ENCODE results near the gene MFAP3.
A peak's percentile ranks its signal among the peaks of the same experiment; 100 is the strongest.

The MFAP3 gene

DNA sequence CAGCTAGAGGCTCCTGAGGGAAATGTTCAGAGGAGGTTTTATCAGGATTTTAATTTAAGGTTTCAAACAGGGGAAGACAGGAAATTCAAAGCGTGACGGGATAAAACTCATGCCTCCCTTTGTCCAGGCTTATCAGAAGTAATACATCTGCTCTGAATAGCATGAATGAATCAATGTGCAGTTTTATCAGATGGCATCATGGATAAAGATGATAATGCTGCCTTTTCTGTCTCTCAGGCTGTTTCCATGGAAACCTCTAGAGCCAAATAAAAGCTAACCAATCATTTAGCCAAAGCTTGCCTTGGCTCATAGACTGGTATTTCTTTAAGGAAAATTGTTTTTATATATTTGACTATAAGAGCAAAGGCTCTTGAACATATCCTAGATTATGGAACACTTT is 16.4 kb downstream of the MFAP3 start:
- FAIRE-seq, result no peak

DNA sequence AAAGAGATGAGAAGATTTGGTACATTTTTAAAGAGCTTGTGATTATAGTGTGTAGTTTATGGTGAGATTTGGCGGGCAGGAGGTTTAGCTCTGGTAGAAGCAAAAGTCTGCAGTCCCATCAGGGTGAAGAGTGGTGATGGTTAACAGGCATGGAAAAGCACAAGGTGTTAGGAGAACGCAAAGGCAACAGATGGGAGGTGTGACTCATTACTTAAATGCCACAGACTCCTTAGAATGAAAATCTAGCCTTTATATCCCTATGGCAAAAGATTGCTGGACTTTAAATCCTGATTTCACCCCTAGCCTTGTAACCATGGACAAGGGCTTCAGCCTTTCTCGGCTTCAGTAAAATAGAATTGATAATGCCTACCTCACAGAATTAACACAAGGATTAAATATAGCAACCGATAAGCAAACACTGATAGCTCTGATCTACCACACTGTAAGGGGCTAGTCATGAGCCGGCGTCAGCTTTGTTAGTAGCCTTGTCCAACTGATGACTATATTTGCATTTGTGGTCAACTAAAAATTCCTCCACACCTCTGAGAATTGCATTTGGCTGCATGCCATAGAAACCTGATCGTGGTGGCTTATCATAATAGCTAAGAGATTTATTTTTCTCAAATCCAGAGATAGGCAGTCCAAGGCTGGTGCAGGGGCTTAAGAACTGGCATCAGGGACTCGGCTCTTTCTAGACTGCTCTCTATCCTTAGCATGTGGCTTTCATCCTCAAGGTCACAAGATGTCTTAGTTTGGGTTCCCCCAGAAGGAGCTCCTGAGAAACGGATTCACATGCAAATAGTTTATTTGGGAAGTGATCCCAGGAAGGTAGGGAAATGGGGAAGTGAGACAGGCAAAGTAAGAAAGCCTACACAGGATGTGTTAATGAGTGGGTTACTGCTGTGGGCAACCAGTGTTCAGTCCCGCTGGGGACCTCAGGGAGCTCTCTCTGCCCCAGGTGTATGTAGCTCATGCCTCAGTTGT is 19.6 kb downstream of the MFAP3 start:
- no peak for FAIRE-seq

DNA sequence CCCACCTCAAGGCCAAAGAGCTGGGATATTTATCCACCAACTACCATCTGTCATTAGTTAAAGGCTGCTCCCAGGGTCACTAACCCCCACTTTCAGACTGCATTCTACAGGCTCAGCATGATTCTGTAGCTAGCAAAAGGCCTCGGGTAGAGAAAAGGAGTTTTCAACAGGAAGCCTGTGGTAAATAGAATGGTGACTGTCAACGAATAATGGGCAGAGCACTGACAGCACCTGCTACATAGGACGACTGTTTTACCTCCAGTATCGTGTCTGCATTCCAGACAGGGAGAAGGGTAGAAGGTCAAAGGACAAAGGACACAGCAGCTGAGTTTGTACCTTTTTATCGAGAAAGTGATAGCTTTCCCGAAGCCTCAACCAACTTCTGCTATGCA is 20.3 kb downstream of the MFAP3 start:
- no peak for FAIRE-seq

DNA sequence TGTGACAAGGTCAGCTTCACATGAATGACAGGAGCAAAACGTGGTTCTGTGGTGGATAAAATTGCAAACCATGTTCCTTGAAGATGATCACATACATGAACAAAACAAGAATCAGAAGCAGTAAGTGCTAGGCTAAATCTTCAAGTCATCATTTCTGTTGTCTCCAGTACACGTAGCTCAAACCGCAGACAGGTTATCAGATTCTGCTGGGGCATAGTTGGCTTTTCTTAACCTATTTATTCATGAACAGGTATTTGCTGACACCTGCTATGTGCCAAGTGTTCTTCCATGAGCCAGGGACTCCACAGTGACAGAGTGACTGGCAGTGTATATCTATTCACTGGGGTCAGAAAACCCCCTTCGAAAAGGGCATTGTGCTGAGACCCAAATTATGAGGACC is 20.8 kb downstream of the MFAP3 start:
- FAIRE-seq, result no peak

DNA sequence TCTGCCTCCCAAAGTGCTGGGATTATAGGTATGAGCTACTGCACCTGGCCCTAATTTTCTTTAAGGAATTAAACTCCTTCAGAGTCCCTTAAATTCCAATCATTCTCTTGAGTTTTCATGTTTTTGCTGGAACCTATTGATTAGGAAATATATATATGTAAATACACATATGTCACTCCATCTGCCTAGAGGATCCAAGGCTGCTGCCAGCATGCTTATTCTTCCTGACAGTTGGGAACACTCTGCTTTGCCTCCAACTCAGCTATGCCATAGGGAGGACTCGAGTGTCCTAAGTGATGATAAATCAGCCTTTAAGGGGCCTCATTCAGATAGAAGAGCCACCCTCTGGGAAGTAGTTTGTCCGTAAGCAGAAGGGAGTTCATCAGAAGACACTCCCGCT is 21.8 kb downstream of the MFAP3 start:
- FAIRE-seq, result no peak

DNA sequence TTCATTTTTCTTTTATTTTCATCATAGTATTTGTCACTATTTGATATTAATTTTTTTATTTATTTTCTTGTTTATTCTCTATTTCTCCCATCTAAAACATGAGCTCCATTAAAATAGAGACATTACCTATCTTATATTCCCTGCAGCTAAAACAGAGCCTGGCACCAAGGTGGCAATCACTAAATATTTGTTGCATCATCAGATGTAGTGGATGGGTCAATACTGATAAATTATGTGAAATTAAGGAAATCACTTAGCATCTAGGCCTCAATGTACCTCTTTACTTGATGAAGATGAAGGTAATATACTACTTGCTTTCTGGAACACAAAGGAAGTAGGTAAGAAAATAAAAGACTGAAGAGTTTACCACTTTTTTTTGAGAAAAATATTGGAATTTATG is 24.6 kb downstream of the MFAP3 start:
- FAIRE-seq, result no peak

DNA sequence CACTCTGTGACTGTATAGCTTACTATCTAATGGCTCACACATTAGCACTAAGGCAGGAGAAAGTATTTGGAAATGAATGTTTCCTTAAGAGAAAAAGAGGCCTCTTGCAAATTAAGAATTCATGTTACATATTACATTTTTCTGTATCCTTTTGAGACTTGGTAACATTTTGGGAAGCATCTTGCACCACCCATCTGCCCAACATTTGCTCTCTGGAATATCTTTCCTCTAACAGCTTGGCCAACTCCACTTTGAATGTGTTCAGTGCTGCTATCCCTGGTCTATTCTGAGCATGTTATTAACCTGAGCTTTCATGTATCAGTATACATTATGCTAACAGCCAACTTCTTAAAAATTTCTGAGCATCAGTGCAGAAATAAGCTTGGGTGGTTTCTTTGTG is 27.2 kb downstream of the MFAP3 start:
- no peak for FAIRE-seq

DNA sequence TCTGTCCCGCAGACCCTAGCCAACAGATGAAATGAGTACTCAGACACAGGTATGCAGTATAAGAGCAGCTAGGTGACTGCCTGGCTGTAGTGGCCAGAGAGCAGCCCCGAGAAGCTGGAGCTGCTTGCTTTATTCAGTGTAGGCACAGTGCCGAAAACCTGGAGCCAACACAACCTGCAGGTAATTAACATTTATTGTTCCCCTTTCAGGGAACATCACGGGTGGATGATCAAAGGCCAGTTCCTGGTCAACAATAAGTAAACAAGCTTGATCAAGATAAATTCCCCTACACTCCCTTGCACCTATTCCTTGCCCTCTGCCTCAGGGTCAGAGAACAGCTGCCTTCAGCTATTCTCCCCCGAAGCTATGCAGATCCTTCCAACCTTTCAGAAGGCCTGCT is 31.1 kb downstream of the MFAP3 start:
- peak; percentile 85 for FAIRE-seq

DNA sequence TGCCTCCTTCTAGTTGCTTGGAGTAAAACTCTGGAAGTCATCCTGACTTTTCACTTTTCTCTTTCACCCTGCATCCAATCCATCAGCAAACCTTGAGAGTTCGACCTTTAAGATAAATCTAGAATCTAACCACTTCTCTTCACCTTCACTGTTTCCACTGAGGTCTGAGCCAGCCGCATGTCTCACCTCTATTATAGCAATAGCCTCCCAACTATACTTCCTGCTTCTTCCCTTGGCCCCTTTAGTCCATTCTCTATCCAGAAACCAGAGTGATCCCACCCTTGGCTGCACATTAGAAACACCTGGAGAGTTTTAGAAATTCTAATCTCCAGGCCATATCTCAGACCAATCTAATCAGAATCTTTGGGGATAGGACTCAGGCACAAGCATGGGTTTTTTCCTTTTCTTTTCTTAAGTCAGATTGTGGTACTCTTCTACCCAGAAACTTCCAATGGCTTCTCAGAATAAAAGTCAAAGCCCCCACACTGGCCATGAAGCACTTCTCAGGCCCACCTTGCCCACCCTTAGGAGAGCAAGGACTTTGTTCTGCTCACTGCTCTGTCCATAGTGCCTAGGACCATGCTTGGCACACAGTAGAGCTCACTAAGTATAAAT is 33.1 kb downstream of the MFAP3 start:
- no peak for FAIRE-seq

DNA sequence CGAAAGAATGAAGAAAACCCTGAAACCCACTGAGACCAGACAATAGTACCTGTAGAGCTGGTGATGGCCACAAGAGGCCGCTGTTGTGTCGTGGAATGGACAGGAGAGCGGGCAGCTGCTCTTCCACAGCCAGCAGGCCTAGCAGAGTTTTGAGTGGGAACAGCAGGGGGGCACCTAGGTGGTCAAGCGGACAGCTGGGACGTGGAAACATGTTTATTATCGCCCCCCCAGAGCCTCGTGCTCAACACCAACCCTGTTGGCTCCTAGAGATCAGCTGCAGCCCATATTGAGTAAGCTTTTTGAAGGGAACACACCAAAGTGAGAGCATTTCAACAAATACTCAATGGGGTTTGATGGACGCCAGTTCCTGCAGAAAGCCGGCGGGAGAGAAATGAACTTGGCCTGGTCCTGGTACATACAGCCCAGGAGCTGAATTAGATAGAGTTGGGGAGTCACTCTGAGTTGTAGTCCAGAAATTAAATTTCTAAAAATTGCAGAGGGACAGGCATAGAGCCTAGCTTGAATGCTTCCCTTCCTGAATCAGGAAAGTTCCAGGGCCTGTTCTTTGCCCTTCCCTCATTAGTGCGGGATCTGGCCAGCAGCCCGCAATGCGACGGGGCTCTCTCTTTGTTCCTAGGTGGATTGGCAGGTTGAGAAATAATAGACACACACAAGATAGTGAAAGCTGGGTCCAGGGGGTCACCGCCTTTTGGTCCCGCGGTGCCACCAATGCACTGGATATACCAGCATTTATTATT is 33.8 kb downstream of the MFAP3 start:
- FAIRE-seq, result peak; percentile 70

DNA sequence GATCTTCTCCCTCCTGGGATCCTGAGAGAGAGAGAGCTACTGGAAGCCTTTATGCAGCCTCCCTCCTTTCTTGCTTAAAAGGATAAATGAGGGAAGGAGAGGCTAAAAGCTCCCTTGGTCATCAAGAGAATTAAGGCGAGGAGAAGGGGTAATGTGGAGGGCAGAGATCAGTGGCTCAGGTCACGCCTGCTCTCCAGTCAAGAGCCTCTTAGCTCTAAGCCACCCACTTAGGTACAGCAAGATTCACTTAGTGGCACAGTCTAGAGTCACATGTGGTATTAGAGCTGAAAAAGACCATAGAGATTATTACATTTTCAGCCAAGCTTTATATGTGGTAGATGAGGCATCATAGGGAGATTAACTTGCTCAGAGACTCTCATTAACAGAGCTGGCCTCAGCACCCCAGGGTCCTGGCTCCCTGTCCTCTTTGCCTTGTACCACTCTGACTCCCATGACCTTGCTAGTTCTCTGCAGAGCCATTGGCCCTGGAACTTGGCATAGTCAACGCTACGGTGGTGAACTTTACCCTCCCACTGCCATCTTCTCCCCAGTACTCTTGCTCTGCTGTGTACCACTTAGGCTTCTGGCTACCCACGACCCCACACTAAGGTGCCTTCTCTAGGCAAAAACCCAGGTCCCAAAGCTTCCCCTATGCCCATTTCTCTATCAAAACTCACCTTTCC is 37.6 kb downstream of the MFAP3 start:
- FAIRE-seq, result no peak

DNA sequence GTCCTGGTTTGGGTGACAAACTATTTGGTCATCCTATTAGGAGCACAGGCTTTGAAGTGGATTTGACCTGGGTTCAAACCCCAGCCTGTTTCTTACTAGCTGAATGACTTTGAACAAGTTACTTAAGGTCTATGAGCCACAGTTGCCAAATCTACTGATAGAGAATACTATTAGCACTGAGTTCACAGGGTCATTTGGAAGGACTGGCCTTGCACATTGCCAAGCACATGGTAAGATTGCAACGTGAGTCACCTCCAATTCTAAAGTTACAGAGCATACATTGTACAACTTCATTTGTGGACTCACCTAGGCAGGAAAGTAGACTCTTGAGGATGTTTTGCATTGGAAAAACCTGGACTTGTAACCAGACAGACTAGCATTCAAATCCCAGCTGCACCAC is 38.9 kb downstream of the MFAP3 start:
- no peak for FAIRE-seq

DNA sequence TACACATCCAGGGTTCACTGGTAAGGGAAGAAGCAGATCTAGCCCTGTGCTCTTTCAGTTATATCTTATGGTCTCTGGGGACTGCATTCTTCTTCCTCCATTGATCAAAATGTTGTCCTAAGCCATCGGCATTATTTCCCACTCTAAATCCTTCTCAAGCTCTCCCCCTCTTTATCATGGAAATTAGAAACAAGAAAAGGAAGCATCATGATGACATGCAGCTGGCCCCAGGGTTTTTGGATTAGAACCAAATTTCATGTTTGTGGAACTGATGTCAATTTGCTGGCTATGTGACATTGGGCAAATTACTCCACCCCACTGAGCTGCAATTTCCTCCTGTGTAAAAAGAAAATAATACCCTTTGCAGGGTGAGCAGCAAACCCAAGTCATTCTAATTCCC is 39.5 kb downstream of the MFAP3 start:
- no peak for FAIRE-seq

DNA sequence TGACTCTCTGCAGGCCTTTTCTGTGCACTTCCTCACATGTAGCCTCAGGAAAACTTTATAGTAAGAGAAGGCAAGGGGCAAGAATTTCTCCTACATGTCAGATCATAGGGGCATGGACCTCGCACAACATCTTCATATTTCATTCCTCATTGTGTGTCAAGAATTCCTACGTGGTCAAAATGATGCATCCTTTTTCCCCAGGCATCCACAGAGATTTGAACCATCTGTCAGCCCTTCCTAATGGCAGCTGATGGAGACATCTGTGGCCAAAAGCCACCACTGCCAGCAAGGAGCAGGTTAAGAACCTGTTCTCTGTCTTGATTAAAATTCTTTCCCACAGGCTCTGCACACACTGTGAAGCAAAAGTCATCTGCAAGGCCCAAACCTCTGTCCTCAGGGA is 42.5 kb downstream of the MFAP3 start:
- no peak for FAIRE-seq

DNA sequence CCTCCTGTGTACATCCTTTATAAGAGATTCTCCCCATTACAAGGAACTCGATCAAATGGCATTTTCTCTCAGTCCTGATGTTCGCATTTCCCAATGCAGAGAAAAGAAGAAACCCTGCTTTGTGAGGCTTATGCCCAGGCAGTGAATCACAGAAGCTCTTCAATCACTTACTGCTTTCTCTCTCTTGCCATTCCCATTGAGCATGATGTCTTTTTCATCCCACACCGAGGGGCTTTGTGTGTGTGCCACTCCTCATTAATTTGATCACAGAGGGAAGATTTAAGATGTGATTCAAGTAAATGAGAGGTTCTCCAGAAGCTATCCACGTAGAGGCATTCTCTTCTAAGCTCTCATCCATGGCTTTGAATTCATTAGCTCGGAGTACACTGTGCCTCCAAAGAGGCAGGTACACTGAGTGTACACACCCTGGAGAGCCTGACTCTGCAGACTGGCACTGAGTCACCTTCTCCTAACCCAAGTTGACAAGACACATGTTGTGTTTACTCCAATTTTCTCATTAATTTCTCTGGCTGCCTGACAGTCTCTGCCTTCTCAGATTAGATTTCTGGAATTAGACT is 45.4 kb downstream of the MFAP3 start:
- no peak for FAIRE-seq

DNA sequence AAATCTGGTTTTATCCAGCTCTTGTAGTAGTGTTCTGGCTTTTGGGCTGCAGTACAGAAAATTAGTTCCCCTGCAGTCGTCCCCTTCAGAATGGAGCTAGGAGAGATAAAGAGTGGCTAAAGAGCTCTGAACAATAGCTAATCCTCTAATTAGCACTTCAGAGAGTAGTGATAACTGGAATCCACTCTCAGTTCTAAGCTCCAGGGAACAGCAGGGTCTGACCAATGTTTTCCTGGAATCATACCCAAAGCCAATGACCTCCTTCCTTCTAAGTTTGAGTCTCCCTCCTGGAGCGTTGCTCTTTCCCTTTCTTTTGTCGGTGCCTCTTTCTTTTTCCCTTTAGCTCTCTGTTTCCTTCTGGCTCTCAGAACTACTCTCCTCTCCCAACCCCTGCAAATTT is 47.4 kb downstream of the MFAP3 start:
- FAIRE-seq, result no peak

DNA sequence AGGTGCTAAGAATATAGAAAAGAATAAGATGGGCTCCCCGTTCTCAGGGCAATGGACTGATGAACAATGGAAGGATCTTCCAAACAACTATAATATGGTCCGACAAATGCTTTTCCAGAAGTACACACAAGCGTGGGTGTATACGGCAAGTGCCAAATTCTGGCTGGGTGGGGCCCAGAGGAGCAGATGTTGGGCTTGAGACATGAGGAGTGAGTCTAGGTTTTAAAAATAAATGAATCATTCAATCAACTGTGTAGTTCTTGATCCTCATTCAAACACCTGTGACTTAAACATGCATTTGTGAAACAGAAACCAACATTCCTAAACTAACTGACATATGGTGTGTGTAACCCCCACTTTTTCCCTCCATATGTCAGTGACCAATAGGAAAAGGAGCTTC is 47.9 kb downstream of the MFAP3 start:
- no peak for FAIRE-seq

DNA sequence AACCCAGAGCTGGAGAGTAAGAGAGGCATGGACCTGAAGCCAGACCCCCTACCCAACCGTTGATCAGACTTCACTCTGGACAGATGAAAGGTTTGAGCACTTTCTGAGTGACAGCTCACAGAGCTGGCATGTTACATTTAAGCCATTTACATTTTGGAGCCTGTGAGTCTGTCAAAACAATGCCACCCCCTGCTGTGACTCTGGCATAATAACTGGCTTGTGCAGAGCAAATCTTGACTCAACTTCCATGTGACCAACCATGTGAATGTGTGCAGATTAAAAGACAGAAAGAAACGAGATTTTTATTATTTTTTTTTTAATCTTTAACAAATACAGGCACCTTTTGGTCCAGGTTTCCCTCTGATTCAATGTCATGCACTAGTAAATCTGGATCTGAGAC is 48.5 kb downstream of the MFAP3 start:
- FAIRE-seq, result peak; percentile 39

DNA sequence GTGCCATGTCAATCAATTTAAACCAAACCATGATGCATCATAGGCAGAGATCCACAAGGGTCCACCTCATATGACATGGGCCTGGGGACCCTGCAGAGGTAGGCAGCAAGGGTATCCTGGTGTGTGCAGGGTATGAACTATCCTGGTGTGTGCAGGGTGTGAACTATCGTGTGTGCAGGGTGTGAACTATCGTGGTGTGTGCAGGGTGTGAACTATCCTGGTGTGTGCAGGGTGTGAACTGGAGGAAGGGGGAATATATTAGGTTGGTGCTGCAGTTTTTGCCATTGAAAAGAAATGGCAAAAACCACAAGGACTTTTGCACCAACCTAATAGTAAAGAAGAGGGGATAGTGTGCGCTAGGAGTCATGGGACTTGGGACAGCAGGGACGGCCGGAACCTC is 50.0 kb downstream of the MFAP3 start:
- no peak for FAIRE-seq

DNA sequence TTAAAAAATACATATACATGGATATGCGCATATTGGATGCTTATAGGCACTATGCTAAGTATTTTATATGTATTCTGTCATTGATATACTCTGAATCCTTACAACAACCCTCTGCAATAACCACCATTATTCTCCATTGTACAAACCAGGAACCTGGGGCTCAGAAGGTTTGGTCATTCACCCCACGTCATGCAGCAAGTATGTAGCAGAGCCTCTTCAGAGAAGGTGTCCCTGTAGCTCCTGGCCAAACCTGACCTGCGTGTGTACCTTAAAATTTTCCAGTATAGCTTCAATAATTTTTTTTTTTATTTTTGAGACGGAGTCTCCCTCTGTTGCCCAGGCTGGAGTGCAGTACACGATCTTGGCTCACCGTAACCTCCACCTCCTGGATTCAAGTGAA is 51.9 kb downstream of the MFAP3 start:
- no peak for FAIRE-seq

DNA sequence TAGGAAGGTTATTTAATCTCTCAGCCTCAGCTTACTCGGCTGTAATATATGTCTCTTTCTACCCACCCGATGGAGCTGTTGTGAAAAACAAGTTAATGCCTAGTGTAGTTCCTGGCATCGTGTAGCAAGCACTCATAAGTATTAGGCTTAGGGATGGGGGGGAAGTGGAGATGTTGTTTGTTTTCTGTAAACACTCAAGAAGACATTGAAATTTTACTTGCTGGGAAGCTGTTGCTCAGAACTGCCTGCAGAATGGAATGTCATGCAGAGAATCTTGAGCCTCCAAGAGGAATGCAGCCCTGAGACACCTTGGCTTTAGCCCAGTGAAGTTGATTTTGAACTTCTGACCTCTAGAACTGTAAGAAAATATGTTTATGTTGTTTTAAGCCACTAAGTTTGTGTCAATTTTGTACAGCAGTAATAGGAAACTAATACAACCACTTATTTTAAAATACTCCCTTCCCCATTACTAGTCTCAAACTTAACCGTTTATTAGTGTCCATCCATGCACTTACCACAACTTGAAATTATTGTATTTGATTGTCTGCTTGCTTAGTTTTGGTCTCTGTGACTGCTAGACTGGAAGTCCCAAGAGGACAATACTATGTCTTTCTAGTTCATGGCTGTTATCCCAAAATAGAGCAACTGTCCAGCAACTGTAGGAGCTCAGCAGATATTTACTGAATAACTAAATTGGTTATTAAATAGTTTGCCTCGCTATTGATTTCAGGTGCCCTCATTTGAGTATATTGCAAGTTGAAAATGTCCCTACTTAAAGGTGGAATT is 53.8 kb downstream of the MFAP3 start:
- FAIRE-seq, result no peak

DNA sequence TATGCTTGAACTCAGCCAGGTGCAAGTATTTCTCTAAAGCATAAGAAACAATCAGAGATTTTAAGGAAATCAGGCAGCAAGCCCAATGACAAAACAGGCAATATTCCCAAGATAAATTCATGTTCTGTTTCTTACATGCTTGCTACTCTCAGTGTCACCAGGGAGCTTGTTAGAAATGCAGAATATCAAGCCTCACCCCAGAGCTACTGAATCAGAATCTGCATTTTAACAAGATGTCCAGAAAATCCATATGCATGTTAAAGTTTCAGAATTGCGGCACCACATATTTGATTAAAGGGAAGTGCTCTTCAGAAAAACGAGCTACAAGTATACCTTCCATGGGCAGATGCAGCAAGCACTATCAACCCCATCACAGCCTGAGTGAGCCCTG is 54.4 kb downstream of the MFAP3 start:
- no peak for FAIRE-seq

All from endometrium (tissue), 2 donors.